GM12874 (cell line): ENCODE data around the gene TMEM179.

ENCODE experiments used
- CTCF ChIP-seq: IDR thresholded peaks from 2 replicates; pipeline ENCODE4 v1.5.1; 2011; ENCODE audit warnings: low read depth, mild to moderate bottlenecking, control low read depth, low read length, moderate library complexity; ENCODE audit not compliant: insufficient read depth

TMEM179 gene

GRCh38 chr14:104574978-104575583 is 29.5 kb downstream of the TMEM179 start:
- no peak for TF ChIP-seq CTCF

GRCh38 chr14:104574536-104574935 is 30.0 kb downstream of the TMEM179 start:
- TF ChIP-seq CTCF, result no peak

GRCh38 chr14:104573930-104574329 is 30.6 kb downstream of the TMEM179 start:
- no peak for TF ChIP-seq CTCF

- no peak for TF ChIP-seq CTCF
Observed at GRCh38 chr14:104572668-104573067, 31.9 kb downstream of the TMEM179 start.

- TF ChIP-seq CTCF, result no peak
Observed at GRCh38 chr14:104572024-104572626, 32.4 kb downstream of the TMEM179 start.

GRCh38 chr14:104571246-104571645 is 33.3 kb downstream of the TMEM179 start:
- no peak for TF ChIP-seq CTCF

GRCh38 chr14:104569435-104569834 is 35.1 kb downstream of the TMEM179 start:
- no peak for TF ChIP-seq CTCF
